ENCODE data around the gene TMEM176B.

The TMEM176B gene

GRCh38 chr7:150759479-150759878 is 40.7 kb downstream of the TMEM176B start:
- no peaks in the 10 kb centered on the region for H3K9me3 ChIP-seq
- H3K36me3 ChIP-seq, result no peaks in the 10 kb centered on the region
- H3K27me3 ChIP-seq, result no peaks in the 10 kb centered on the region
- H3K4me1 ChIP-seq (ENCODE audit: control insufficient read depth in 1 of 2, insufficient read depth in 1 of 2, low read depth in 1 of 2, low read length in 1 of 2), result no peaks in the 10 kb centered on the region
- no peak overlapping the region for H3K27ac ChIP-seq
- TF ChIP-seq CTCF (IDR thresholded peaks at IDR 0.05), result no peak
- H3K4me3 ChIP-seq (ENCODE audit: low read depth in 1 of 2, low read length in 1 of 2), result no peak overlapping the region

- Histone ChIP-seq H3K9me3 (no peaks in the 10 kb centered on the region), H3K4me3 (ENCODE audit: low read depth in 1 of 2, low read length in 1 of 2) (no peak overlapping the region), H3K4me1 (ENCODE audit: control insufficient read depth in 1 of 2, insufficient read depth in 1 of 2, low read depth in 1 of 2, low read length in 1 of 2) (no peaks in the 10 kb centered on the region), H3K27ac (no peak overlapping the region), H3K36me3 (no peaks in the 10 kb centered on the region), H3K27me3 (peaks cover 6% of the 10 kb centered on the region)
- no peak for TF ChIP-seq CTCF (IDR thresholded peaks at IDR 0.05)
These were observed 43.3 kb downstream of the TMEM176B start for GRCh38 chr7:150756858-150757257.

- Histone ChIP-seq H3K9me3 (no peaks in the 10 kb centered on the region), H3K36me3 (no peaks in the 10 kb centered on the region), H3K27ac (no peak overlapping the region), H3K27me3 (peaks cover 6% of the 10 kb centered on the region), H3K4me1 (ENCODE audit: control insufficient read depth in 1 of 2, insufficient read depth in 1 of 2, low read depth in 1 of 2, low read length in 1 of 2) (no peaks in the 10 kb centered on the region), H3K4me3 (ENCODE audit: low read depth in 1 of 2, low read length in 1 of 2) (no peak overlapping the region)
- TF ChIP-seq CTCF (IDR thresholded peaks at IDR 0.05), result no peak
These were observed 44.0 kb downstream of the TMEM176B start for GRCh38 chr7:150756166-150756565.

- TF ChIP-seq CTCF (IDR thresholded peaks at IDR 0.05), result no peak
- no peaks in the 10 kb centered on the region for H3K9me3 ChIP-seq
- no peaks in the 10 kb centered on the region for H3K4me1 ChIP-seq (ENCODE audit: control insufficient read depth in 1 of 2, insufficient read depth in 1 of 2, low read depth in 1 of 2, low read length in 1 of 2)
- no peaks in the 10 kb centered on the region for H3K36me3 ChIP-seq
- no peak overlapping the region for H3K27ac ChIP-seq
- peaks cover 6% of the 10 kb centered on the region for H3K27me3 ChIP-seq
- no peak overlapping the region for H3K4me3 ChIP-seq (ENCODE audit: low read depth in 1 of 2, low read length in 1 of 2)
These were observed 44.6 kb downstream of the TMEM176B start for GRCh38 chr7:150755473-150756099.

- Histone ChIP-seq H3K4me1 (ENCODE audit: control insufficient read depth in 1 of 2, insufficient read depth in 1 of 2, low read depth in 1 of 2, low read length in 1 of 2) (no peaks in the 10 kb centered on the region), H3K4me3 (ENCODE audit: low read depth in 1 of 2, low read length in 1 of 2) (no peak overlapping the region), H3K27me3 (peaks cover 6% of the 10 kb centered on the region), H3K9me3 (no peaks in the 10 kb centered on the region), H3K27ac (no peak overlapping the region), H3K36me3 (no peaks in the 10 kb centered on the region)
- no peak for TF ChIP-seq CTCF (IDR thresholded peaks at IDR 0.05)
These were observed 45.2 kb downstream of the TMEM176B start for GRCh38 chr7:150754951-150755350.

Measured in neutrophil (primary cell).